HG03354 (cell line): ENCODE results near the gene CCDC74A.
A peak's percentile ranks its signal among the peaks of the same experiment; 100 is the strongest.
"Not testable (repeated sequence)": the region's sequence is repeated elsewhere in the genome, so short reads cannot be mapped to it uniquely, and the experiment has no call there.

Experiments
- ATAC-seq: cut with Tn5 transposase; IDR thresholded peaks from one replicate; pipeline ENCODE4 v1.9.1; 2021; ENCODE audit warnings: mild to moderate bottlenecking; ENCODE audit not compliant: unreplicated experiment, poor library complexity, severe bottlenecking

The CCDC74A gene

GRCh38 chr2:131521961-131522781 lies 5.5 kb upstream of the CCDC74A start:
- no peak for ATAC-seq

DNA sequence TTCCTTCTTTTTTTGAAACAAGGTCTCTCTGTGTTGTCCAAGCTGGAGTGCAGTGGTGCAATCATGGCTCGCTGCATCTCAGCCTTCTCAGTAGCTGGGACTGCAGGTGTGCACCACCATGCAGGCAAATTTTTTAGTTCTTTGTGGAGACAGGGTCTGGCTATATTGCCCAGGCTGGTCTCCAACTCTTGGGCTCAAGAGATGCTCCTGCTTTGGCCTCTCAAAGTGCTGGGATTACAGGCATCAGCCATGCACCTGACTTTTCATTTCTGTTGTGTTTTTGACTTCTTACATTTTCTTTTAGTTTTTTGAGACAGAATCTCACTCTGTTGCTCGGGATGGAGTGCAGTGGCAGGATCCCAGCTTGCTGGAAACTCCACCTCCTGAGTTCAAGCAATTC lies 2.4 kb upstream of the CCDC74A start:
- not testable (repeated sequence) for ATAC-seq

- ATAC-seq: peak; percentile 48
These were observed 1.5 kb downstream of the CCDC74A start for GRCh38 chr2:131528981-131529863.

GRCh38 chr2:131529864-131530445 lies 2.3 kb downstream of the CCDC74A start:
- not testable (repeated sequence) for ATAC-seq

DNA sequence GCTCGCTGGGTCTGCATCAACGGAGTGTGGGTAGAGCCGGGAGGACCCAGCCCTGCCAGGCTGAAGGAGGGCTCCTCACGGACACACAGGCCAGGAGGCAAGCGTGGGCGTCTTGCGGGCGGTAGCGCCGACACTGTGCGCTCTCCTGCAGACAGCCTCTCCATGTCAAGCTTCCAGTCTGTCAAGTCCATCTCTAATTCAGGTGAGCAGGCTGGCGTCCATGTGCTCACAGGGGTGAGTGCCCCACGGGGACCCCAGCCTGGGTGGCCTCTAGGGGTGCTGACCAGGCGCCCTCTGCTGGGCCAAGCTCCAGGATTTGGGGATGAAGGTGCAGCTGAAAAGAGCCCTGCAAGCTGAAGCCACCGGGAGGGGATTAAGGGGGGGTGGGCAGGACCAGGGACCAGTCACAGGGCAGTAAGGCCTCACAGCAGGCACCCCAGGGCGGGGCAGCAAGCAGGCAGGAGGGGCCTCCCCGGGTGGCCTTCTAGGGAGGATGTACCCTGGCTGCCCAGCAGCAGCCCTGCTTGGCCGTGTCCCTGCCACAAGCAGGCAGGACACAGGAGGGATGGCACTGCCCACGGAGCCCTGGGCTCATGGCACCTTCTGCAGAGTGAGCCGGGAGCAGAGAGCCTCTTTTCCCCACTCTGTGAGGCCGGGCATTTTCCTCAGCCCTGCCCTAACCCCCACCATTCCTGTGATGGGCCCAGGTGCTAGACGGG lies 3.1 kb downstream of the CCDC74A start:
- not testable (repeated sequence) for ATAC-seq

DNA sequence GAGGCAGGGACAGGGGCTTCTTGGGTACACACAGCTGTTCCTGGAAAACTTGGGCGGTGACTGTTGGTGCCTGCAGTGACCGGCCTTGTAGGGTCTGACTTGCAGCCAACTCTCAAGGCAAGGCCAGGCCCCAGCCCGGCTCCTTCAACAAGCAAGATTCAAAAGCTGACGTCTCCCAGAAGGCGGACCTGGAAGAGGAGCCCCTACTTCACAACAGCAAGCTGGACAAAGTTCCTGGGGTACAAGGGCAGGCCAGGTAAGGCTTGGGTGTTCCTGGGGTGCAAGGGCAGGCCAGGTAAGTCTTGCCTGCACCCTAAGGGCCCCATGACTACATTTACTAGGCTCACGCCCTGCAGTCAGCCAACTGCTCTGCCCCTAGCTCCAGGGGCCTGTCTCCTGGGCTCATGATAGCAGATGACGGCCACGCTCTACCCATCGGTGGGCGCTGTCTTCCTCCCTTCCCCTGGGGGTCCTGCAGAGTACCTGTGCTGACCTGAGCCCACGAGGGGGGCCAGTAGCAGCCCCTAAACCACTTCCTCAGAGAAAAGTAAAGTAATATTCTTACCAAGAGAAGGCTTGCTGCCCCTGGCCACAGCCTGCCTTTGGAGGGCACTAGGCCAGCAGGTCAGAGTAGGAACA lies 4.0 kb downstream of the CCDC74A start:
- ATAC-seq: not testable (repeated sequence)

DNA sequence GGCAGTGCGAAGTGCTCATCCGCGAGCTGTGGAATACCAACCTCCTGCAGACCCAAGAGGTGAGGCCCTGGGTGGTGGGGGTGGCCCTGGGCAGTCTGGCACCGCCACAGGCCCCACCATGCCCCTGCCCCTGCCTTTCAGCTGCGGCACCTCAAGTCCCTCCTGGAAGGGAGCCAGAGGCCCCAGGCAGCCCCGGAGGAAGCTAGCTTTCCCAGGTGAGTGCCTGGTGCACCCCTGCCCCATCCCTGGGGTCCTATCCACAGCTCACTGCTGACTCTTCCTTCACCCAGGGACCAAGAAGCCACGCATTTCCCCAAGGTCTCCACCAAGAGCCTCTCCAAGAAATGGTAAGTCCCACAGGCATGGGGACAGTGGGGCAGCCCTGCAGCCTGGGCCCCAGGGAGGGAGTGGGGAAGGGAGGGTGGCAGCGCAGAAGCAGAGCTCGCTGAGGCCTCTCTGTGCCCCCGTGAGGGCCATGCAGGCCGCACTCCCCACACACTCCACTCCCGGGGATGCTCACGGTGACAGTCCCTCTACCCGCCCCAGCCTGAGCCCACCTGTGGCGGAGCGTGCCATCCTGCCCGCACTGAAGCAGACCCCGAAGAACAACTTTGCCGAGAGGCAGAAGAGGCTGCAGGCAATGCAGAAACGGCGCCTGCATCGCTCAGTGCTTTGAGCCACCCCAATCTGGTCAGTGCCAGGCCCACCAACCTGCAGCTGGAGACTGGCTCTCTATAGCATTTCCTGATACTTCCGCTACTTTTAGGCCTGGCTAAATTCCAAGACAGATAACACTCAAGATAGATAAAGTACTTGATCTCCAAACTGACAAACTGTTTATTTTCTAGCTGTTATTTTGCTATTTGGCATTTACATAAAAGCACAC lies 5.3 kb downstream of the CCDC74A start:
- not testable (repeated sequence) for ATAC-seq

- not testable (repeated sequence) for ATAC-seq
These were observed 6.1 kb downstream of the CCDC74A start for GRCh38 chr2:131533609-131534316.

DNA sequence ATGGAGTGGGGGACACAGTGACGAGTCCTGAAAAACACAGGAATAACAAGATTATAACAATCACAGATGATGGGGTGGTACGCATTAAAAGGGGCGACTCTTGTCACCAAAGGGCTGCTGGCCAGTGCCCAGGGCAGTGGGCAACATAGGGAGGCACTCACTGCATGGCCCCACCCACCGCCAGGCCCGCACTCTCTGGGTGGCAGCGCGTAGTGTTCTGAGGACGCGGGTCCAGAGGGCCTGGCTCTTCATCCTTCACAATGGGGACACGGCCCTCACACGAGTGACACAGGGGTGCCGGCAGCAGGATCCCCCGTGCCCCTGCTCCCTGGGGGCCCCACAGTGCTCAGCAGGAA lies 6.6 kb downstream of the CCDC74A start:
- ATAC-seq: not testable (repeated sequence)

- ATAC-seq: not testable (repeated sequence)
These were observed 7.3 kb downstream of the CCDC74A start for GRCh38 chr2:131534965-131535364.

DNA sequence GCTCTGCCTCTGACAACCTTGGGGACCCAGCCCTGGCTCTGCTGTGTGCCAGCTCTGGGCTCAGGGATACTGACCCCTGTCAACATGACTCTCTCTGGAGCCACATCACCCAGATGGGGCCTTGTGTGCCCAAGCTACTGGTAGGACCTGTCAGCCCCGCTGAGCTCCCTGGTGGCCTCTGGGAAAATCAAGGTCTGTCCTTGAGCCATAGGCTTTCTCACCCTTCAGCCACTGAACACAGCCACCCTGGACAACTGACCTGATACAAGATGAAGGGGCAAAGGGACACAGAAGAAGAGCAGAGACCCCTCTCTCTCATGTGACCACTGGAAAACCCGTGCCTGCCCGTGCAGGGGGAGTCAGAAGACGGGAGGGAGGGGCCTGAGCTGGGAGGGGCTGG lies 7.8 kb downstream of the CCDC74A start:
- ATAC-seq: no peak

DNA sequence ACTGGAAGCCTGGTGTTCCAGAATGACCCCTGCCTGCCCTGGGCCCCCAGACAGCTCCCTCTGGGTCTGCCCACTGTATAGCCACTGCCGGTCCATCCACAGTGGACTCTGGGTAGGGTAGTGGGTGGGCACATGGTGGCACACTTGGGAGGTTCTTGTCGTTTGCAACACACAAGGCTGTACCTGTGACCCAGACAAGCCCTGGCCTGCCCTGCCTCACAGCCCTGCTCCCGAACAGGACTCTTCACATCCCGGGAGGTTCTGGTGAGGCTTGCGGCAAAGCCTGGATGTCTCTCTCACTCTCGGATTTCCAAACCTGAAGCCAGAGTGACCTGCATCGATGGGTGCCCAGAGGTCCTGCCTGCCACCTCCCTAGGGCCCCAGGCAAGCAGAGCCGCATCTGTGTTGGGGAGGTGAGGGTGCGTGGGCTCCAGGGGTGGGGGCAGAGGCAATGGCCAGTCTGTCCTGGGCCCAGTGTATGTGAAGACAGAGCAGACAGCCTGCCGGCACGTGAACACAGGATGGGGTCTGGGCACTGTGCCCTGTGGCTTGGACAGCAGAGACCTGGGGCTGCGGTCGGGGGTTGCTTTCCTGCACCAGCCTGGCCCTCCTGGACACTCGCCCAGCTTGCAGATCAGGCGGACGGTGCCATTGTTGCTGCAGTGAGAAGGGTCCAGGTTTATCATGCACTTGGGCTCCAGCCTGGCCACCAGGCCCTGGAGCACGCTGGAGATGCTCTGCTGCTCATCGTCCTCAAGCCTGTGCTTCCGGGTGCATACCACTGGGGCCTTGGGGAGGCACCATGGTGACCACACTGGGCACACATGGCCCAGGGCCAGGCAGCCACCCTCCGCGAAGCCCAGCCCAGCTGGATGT lies 8.5 kb downstream of the CCDC74A start:
- not testable (repeated sequence) for ATAC-seq

DNA sequence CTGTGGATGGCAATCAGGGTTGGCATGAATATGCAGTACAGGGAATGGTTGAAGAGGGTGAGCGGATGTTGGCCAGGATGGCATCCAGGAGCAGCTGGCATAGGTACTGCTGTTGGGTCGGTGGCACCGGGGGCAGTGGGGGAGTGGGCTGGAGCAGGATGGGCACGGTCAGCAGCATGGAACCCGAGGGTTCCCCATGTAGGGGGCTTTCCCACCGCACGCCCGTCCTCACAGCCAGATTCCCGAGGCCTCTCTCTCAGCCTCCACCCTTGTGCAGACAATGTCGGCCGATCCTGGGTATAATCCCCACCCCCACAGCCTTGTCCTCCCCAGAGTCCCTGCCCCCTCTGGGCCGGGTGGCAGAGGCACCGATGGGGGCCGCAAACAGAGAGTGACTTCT lies 9.2 kb downstream of the CCDC74A start:
- not testable (repeated sequence) for ATAC-seq

GRCh38 chr2:131538856-131539255 lies 11.2 kb downstream of the CCDC74A start:
- not testable (repeated sequence) for ATAC-seq

DNA sequence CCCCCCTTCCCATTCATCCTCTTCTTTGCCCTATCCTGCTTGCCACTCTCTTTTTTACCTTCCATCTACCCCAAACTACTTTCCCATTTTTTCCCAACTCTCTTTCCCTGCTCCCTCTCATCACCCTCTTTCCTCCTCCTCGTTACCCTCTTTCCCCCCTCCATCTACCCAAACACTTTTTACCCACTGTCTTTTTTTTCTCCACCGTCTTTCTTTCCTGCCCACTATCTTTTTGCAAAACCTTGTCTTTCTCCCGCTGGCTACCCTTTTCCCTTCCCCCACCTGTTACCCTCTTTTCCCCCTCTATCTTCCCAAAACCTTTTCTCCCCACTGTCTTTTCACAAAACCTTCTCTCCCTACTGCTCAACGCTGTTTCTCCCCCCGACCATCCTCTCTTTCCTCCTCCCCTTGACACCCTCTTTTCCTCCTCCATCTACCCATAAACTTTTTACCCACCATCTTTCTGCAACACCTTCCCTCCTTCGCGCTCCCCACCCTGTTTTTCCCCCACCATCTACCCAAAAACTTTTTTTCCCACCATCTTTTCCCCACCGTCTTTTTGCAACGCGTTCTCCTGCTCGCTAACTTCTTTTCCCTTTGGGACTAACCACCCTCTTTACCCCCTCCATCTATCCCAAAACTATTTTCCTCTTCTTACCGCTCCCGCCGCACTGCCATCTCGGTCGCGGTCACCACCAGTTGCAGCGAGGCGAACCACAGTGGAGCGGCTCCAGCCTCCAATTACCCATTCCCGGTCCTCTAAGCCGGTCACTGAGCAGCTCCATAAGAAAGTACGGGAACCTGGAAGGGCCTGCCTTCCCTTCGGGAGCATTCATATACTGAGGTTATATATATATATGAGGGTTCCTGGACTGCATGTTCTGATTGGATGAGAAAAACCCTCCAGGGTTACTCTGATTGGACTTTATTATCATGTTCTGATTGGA lies 15.0 kb downstream of the CCDC74A start:
- ATAC-seq: no peak

DNA sequence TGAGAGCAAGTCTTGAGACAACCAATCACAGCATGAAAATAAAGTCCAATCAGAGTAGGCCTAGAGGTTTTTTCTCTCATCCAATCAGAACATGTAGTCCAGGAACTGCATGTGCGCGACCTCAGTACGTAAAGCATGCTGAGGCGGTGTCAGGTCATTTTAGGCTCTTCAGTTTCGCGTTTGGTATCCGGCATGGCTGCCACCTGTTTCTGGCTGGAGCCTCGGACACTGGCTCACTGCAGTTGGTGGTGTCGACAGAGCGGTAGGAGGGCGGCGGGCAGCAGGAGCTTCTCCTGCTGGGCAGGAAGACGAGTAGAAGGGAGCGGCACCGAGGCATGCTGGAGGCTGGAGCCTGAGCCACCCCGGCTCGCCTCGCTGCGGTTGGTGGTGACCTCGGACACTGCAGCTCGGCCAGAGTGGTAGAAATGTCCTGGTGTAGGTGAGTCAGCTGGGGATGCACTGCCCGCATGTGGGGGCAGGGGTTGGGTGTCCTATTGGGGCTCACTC lies 15.8 kb downstream of the CCDC74A start:
- ATAC-seq: no peak
